ENCODE data around the gene ANXA5.

The ANXA5 gene

DNA sequence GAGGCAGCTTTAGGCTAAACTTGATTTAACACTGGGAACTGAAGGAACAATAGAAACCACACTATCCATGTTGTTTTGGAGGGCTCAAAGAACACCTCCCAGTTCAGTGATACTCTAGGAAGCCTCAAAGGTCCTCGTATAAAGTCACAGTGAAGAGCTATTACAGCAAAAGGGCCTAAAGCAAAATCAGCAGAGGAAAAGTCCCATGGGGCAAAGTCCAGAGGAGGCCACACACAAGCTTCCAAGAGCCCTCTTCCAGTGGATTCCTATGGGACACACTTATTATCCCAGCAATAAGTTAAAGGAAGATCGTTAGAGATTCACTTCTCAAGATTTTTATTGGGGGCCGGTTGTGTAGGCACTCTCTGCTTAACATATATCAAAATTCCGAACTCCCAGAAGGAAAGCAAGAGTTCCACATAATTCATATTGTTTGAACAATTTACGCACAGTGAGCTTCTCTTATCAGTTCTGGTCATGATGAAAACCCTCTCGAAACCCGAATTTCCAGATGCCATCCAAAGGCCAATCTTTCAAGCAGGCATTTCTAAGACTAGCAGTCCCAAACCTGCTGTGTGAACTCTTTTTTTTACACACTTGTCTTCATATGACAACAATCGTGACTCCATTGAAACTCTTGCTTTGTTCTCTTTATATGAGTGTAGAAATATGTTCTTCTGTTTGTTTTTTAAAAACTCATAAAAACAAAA lies 53.7 kb downstream of the ANXA5 start:
- no peak for DNase-seq (ENCODE audit: low spot score)

DNA sequence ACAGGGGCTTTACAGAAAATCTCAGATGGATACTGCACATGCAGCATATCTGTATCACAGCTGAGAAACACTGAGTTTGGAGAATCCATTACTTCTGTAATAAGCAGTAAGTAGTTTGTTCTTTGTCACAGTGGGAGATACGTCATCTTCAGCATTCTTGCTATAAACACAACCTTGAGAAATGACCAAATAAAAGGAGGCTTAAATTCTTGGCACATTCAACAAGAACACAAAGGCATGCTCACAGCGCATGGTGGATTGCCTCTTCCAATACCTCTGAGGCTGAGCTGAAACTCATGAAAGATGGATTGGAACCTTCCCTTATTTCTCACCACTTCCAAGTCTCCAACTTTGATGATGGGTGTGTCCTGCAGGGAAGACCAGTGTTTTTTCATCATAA lies 54.5 kb downstream of the ANXA5 start:
- DNase-seq (ENCODE audit: low spot score), result no peak

DNA sequence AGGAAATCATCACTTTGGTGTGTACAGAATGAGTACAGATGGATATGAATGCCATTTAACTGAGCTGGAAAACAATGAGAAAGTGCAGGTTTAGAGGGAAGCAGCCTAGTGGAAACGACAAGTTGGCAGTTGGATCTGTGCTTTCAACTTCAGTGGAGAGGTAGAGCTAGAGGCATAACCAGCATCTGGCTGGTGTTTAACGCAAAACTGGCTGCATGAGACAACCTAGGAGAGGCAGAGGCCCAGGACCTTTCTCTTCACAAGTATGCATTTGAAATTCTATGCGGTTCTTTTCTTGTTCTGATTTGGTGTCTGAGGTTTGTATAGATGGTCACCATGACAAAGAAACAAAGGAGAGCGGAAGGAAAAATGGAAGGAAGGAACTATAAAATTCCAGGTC lies 63.1 kb downstream of the ANXA5 start:
- DNase-seq (ENCODE audit: low spot score), result no peak

DNA sequence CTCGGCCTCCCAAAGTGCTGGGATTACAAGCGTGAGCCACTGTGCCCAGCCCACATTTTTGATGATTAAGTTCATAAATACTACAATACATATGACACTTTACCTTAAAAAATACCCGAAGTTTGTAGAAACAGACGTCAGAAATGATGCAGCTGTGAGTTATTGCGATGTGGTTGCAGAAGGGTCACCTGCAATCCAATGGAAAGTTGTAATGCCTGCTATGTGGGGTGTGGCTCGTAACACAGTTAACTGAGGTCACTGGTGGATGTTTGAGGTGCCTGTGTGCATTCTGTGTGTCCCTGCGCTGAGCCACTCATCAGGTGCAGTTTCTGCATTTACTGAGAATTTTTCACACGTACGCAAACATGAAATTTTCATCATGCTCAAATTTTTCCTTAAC lies 64.1 kb downstream of the ANXA5 start:
- no peak for DNase-seq (ENCODE audit: low spot score)
